HG03159 (cell line): ENCODE results near the gene MPRIP.

Experiments used
- ATAC-seq: cut with Tn5 transposase; IDR thresholded peaks from one replicate; pipeline ENCODE4 v1.9.1; 2021; ENCODE audit warnings: mild to moderate bottlenecking, moderate library complexity; ENCODE audit not compliant: unreplicated experiment

Gene MPRIP

DNA sequence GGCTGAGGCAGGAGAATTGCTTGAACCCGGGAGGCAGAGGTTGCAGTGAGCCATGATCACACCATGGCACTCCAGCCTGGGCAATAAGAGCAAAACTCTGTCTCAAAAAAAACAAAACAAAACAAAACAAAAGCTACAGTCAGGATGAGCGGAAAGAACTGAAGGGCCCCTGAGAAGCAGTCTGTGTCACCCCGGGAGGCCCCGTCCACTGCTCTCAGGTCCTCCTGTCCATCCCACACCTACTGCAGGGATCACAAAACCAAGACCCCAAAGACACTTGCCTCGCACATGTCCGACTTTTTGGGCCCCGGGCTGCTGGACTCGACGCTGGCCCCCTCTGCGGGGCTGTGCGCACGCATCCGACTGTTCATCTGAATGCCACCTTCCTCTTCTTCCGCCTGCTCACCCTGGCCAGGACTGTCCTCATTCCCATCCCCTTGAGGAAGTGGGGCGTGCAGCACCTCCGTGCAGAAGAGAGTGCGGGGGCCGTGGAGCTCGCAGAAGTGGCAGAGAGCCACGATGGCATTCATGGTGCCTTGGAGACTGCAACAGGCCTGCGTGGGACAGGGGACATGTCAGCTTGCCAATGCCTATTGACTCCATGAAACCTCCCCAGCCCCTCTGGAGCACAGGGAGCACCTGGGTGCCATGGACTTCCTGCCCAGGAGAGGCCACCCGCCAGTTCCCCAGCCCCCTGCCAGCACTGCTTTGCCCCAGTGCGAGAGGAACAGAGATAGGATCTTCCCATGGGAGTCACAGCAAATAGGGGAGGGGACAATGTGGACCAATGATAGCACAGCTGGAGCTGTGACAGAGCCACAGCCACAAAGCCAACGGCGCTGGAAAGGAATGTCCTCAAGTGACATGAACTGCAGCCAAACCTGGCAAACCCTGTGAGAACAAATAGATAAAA lies 185.6 kb downstream of the MPRIP start:
- no peak for ATAC-seq

DNA sequence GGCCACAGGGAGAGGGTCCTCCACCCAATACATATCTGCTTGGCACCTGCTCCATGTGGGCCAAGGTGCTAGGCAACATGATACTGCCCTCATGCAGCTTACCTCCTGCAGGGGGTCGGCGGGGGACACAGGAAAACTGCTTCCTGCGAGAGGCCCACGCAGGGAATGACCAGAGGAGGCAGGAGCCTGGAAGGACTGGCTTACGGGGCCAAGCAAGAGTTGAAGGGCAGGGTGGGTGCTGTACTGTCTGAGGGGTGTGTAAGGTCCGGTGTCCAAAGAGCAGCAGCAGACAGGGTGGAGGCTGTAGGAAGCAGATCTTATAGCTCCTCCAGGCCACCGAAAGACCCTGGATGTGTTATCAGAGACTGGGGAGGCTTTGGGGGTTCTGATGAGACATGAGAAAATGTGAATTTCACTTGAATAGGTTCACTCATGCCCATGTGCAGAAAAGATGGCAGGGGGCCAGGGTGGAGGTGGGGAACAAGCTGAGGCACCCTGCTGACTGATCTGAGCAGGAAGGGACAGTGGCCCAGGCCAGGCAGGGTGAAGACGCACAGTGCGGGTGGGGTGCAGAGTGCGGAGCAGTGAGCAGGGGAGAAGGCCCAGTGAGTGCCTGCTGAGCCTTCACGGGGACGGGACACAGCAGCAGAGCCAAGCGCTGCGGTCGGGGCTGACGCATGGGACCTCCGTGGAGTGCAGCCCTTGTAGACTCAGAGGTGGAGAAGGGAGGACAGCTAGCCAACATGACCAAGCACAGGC lies 186.4 kb downstream of the MPRIP start:
- no peak for ATAC-seq

DNA sequence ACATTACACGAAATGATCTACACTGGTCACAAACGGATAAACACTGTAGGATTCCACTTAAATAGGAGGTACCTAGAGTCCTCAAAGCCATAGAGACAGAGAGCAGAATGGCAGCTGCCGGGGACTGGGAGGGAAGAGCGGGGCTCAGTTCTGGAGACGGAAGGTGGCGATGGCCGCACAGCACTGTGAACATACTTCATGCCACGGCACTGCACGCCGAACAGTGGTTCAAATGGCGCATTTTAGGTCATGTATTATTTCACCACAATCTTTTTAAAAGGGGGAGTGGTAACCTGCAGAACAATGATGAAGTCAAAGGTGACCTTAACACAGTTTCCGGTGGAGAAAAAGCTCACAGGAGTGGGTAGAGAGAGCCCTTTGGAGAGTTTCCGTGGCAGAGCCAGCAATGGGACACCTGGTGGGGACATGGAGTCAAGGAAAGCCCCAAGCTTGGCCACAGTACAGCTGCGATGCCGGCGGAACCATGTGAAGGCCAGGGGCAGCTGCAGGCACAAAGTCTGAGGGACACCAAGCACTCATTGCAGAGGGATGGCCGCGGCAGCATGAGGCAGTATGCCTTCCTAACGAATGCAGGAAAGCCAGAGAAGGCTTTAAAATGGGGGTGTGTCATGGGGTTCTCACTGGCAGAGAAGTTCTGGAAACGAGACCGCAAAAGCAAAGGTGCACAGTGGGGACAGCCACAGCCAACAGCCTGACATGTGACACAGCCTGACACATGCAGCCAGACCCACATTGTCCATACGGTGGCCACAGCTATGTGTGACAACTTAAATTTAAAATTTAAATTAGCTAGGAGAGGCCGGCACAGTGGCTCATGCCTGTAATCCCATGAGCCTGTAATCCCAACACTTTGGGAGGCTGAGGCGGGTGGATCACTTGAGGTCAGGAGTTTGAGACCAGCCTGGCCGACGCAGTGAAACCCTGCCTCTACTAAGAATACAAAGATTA lies 187.4 kb downstream of the MPRIP start:
- ATAC-seq = no peak

- no peak for ATAC-seq
These were observed 189.5 kb downstream of the MPRIP start for GRCh38 chr17:17231621-17232302.

DNA sequence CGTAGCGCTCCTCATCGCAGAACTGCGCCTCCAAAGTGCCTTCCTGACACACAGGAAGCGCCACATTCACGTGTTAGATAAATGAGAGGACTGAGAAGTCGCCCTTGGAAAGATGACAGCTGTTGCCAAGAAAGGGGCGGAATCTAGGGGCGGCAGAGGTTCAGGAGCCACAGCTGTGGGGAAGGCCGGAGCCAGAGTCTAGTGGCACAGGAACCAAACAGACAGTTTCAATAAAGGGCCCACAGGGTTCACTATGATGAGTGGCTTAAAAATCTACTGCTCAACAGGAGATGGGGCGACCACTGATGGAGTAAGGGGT lies 190.0 kb downstream of the MPRIP start:
- ATAC-seq = no peak

- ATAC-seq = no peak
These were observed 193.2 kb downstream of the MPRIP start for GRCh38 chr17:17235212-17236174.

- ATAC-seq = peak; percentile 16
These were observed 194.2 kb downstream of the MPRIP start for GRCh38 chr17:17236295-17237025.

- ATAC-seq = peak; percentile 79
These were observed 195.0 kb downstream of the MPRIP start, which contains the start of gene FLCN for GRCh38 chr17:17237026-17237799. Gene FLCN (minus strand): TSS chr17:17237168. CDS start chr17:17228137, 9,031 bp downstream.

DNA sequence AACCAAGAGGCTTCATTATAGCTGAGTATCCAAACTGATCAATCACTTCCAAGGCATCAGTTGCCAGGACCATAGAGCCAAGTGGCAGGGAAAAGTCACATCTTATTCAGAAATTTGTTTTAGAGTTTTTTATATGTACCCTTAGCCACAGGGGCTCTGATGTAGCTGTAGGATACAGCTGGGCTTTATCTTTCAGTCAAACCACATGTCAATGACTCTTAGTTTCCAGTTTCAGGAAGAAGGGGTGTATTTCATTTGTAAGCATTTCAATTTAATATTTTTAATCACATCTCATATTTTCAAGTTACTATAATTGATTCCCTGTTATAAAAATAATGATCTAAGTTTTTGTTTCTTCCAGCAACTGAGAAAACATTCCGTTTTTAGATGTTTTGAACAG lies 197.6 kb downstream of the MPRIP start:
- ATAC-seq = no peak

GRCh38 chr17:17241656-17242055 lies 199.4 kb downstream of the MPRIP start:
- ATAC-seq = no peak

- no peak for ATAC-seq
These were observed 200.0 kb downstream of the MPRIP start for GRCh38 chr17:17242246-17242645.
